Jurkat, Clone E6-1 (cell line): ENCODE results near the gene EMP2.

Source experiments
- DNase-seq: peaks from one replicate; pipeline ENCODE4 v3.0.0-alpha.2; 2011; ENCODE audit warnings: low read depth, low spot score
- H3K4me3 ChIP-seq: 2 replicates; pipeline ENCODE4 v1.5.1; 2011; ENCODE audit warnings: mild to moderate bottlenecking, low read length, control low read depth, moderate library complexity

The EMP2 gene

DNA sequence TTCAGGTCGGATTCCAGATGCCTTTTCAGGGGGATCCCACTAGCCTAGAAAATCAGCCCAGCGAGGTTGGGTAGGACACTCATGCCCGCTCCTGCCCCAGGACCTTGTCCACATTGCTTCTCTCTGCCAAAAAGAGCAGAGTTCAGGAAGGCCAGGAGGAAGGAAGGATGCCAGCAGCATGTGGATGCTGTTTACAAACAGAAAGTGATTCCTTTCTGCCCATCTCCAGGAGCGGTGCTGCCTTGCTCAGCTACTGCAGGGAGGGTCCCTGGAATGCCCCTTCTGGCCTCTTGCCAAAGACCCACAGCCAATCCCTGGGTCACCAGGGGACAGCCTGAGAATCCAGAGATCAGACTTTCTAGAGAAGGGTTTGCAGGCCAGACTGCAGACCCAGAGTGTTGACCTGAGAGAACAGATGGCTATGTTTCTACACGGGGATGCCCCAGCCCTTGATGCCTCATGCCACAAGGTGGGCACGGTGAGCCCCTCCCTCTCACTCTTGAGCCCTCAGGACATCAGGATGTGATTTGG, 32.3 kb upstream of the EMP2 start:
- no peak overlapping the region for H3K4me3 ChIP-seq
- DNase-seq, result no peak

- no peak overlapping the region for H3K4me3 ChIP-seq
- DNase-seq, result no peak
These were observed 31.5 kb upstream of the EMP2 start for GRCh38 chr16:10611825-10612342.

DNA sequence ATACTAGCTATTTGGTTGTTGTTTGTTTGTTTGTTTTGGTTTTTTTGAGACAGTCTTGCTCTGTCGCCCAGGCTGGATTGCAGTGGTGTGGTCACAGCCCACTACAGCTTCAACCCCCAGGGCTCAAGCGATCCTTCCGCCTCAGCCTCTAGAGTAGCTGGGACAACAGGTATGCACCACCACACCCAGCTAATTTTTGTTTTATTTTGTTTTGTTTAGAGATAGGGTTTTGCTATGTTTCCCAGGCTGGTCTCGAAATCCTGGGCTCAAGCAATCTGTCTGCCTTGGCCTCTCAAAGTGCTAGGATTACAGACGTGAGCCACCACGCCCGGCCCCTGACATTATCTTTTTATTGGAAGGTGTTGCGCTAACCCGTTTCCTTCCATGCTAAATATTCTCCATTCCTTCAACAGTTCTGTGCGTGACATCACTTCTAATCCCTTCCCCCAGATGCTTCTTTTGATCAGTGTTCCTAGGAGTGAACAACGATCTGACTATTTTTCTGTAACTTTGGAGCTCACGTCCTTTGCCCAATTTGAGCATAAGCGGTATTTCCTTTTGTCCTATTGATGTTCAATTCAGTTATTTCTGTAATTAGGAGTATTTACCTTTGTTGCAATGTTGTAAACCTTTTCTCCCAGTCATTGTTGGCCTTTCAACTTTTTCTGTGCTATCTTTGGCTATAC, 30.2 kb upstream of the EMP2 start:
- DNase-seq, result no peak
- H3K4me3 ChIP-seq, result no peak overlapping the region

GRCh38 chr16:10609402-10609774, 29.0 kb upstream of the EMP2 start:
- no peak for DNase-seq
- no peak overlapping the region for H3K4me3 ChIP-seq

DNA sequence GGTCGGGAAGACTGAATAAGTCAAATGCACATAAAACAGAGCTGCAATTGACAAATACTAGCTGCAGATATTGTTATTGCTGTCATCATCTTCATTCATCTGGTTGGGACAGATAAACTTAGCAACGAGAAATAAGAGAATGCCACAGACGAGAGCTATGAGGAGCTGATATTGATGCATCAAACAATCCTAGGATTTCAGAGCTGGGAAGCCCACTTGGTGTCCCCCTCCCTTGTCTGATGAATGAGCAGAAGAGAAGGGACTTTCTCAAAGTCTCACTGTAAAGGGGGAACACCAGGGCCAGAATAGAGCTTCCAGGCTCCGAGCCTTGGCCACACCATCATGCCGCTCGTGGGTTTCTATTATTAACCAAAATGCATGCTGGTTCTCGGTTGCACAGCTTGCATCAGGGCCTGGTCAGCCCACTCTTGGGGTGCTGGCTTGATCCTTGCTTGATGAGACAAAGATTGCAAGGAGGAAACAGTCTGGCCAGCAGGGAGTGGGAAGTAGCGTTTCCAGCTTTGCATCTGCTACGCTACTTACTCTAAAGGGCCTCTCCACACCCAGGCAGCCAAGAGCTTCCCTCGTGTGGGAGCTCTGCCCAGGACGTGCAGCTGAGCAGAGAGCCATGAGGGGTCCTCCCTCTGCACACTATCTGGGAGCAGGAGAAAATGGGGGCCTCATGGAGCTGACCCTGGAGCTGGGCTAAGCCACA, 28.4 kb upstream of the EMP2 start:
- no peak overlapping the region for H3K4me3 ChIP-seq
- DNase-seq, result no peak

- DNase-seq, result no peak
- H3K4me3 ChIP-seq, result no peak overlapping the region
These were observed 26.8 kb upstream of the EMP2 start for GRCh38 chr16:10607157-10607556.

GRCh38 chr16:10606607-10607006, 26.2 kb upstream of the EMP2 start:
- no peak overlapping the region for H3K4me3 ChIP-seq
- no peak for DNase-seq

DNA sequence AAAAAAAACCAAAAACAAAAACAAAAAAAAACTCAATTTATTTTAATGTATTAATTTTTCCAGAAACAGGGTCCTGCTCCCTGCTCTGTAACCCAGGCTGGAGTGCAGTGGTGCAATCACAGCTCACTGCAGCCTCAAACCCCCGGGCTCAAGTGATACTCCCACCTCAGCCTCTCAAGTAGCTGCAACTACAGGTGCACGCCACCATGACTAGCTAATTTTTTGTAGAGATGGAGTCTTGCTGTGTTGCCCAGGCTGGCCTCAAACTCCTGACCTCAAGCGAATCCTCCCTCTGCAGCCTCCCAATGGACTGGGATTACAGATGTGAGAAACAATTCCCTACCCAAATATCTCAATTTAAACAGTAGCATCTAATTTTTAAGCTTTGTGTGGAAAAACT, 25.2 kb upstream of the EMP2 start:
- no peak overlapping the region for H3K4me3 ChIP-seq
- DNase-seq, result no peak

DNA sequence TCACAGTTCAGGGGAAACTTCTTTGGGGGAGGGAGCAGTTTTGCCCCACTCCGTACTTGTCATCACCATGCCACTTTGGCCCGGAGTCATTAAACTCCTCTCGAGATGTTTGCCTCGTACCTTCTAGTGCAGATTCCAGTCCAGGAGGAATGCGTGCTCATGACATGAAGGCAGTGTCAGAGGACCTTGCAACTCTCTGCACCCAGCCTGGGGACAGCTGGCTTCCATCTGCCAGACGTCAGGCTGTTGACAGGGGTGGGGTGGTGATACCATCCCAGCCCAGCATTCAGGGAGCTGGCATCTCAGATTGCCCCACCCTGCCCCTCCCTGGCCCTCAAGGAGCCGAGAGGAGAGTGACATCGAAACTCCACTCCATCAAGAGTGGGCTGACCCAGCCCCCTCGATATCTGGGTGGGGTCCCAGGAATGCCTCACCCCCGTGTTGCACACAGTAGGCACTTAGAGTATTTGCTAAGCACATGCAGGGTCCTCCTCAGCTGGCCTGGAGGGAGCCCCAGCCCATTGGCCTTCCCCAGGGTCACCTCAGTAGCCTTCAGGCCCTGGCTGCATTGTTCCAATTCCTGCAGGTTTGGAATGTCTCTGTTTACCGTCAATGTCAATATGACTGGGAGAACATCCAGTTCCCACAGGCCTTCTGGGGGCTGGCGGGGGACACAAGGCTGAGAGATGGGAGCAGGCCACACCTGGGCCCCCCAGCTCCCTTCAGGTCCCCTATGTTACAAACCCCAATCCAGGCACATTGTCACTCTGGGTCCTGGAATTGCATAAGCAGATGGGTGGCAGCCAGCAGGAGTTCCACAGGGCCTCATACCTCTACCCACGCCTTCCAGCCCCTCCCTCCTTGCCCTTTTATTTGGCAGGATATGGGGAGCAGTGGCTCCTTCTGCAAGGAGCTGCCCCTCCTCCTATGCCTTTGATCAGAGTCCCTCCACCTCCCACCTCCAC, 21.3 kb upstream of the EMP2 start:
- no peak for DNase-seq
- H3K4me3 ChIP-seq, result no peak overlapping the region

GRCh38 chr16:10600782-10601443, 20.5 kb upstream of the EMP2 start:
- no peak for DNase-seq

GRCh38 chr16:10599626-10600025, 19.2 kb upstream of the EMP2 start:
- no peak overlapping the region for H3K4me3 ChIP-seq
- no peak for DNase-seq

More at GRCh38 chr16:10600782-10601443, 20.5 kb upstream of the EMP2 start:
- H3K4me3 ChIP-seq, result no peak overlapping the region

DNA sequence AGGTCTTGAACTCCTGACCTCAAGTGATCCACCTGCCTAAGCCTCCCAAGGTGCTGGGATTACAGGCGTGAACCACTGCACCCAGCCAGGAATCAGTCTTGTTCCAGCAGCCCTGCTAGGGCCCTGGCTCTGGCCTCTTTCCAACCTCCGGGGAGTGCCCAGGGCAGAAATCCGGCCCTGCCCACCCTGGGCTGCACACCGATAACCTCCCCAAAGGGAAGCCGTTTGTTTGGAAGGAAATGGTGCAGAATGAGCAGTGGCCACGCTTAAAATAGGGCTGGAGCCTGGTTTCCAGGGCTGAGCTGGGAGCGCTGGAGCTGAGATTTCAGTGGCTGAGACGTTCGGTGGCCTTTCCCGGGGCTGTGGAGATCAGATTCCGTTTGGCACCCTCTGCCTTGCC, 17.8 kb upstream of the EMP2 start:
- no peak overlapping the region for H3K4me3 ChIP-seq
- no peak for DNase-seq

GRCh38 chr16:10597187-10597601, 16.8 kb upstream of the EMP2 start:
- DNase-seq, result no peak
- no peak overlapping the region for H3K4me3 ChIP-seq

DNA sequence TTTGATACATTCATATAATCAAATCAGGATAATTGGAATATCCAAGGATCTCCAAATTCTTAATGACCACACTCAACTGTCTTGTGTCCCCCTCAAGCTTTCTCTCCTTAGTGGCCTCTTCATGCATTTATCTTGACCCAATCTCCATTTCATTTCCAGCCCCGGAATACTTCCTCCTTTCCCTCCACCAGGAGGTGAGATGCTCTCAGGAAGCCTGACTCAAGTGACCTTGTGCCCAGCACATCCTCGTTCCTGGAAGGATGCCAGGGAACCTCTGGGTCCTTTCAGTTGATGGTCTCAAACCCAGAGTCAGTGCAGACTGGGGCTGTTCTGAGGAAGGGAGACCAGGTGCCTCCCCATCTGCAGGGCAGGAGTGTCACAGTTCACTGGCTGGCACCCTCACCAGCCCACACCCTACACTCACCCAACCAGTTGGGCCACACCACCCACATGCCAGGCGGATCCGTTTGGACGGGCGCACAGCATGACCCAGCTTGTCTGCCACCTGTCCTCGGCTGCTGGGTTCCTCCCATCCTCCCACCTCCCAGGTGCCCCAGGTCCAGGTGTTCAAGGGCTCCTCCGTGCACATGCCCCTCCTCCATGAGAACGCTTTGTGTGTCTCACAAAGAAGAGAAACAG, 14.0 kb upstream of the EMP2 start:
- DNase-seq, result no peak
- no peak overlapping the region for H3K4me3 ChIP-seq

- H3K4me3 ChIP-seq, result no peak overlapping the region
- DNase-seq, result no peak
These were observed 12.2 kb upstream of the EMP2 start for GRCh38 chr16:10592611-10593010.

- DNase-seq, result no peak
- no peak overlapping the region for H3K4me3 ChIP-seq
These were observed 9.9 kb upstream of the EMP2 start for GRCh38 chr16:10590342-10590741.

DNA sequence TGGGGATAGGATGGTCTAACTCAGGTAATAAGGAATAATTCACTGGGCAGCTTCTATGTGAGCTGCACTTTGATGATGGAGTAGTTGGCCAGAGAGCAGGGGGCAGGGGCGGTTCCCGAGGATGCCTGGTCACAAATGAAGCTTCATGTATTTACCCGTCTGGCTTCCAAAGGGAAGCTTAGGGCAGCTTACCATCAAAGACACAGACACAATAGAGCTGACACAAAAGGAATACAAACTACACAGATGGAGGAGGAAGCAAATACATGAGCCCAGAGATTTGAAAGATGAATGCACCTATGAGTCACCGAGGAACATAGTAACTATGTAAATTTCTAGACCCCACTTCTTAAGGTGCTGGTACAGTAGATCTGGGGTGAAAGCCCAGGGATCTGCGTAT, 8.7 kb upstream of the EMP2 start:
- no peak for DNase-seq
- H3K4me3 ChIP-seq, result no peak overlapping the region

- no peak overlapping the region for H3K4me3 ChIP-seq
- no peak for DNase-seq
These were observed 7.2 kb upstream of the EMP2 start for GRCh38 chr16:10587622-10588021.
